T-cell (primary cell): ENCODE data around the gene IRF2. TPM values are rescaled to one million over a fixed set of nuclear protein-coding genes. Genes with fewer than 3 reads are reported as not detected.
A peak's percentile ranks its signal among the peaks of the same experiment; 100 is the strongest.

Source experiments
- ATAC-seq, 4 experiments: fragments of 200-7000 bp in 3 of 4; fragments of 150-1000 bp in 1 of 4; cut with Tn5 transposase; replicated peaks in 1 of 4; 1 replicate in 3 of 4; 2 replicates in 1 of 4; pipeline ENCODE4 v1.10.0; 2021; ENCODE audit warnings: moderate library complexity in 3 of 4, mild to moderate bottlenecking in 2 of 4, moderate number of reproducible peaks in 1 of 4
- CTCF ChIA-PET, 2 donors: fragments of 300-600 bp; sonication (Branson Sonifier 250); formaldehyde crosslinking; loops; one replicate each; lab custom pipeline; 2022; ENCODE audit warnings: antibody characterized with exemption in 2 of 2; lab: Charles Lee
- POLR2A ChIA-PET, 2 donors: fragments of 300-600 bp; sonication (Branson Sonifier 250); formaldehyde crosslinking; loops; one replicate each; lab custom pipeline; 2022; ENCODE audit warnings: antibody characterized with exemption in 2 of 2; lab: Charles Lee
- DNase-seq, 35 experiments: peaks; one replicate each; pipeline versions ENCODE4 v3.0.0 to v3.0.0-alpha.2; 2013 to 2023
- H3K27ac ChIP-seq: one replicate; pipeline ENCODE4 v1.5.1; 2013; ENCODE audit warnings: low read length
- H3K27me3 ChIP-seq, 2 experiments: replicated peaks in 1 of 2; 1 replicate in 1 of 2; 2 replicates in 1 of 2; pipeline versions ENCODE4 v1.6.1 to v1.7.0; 2013; ENCODE audit warnings: low read length in 1 of 2, mixed read lengths in 1 of 2; ENCODE audit not compliant: control insufficient read depth in 2 of 2, insufficient read depth in 2 of 2; ENCODE audit errors: extremely low read depth in 1 of 2
- H3K36me3 ChIP-seq, 2 donors: 1 replicate in 1 of 2; 2 replicates in 1 of 2; pipeline versions ENCODE4 v1.6.1 to v1.7.0; 2013; ENCODE audit warnings: low read length in 1 of 2; ENCODE audit not compliant: control insufficient read depth in 2 of 2, insufficient read depth in 1 of 2; ENCODE audit errors: extremely low read depth in 1 of 2
- H3K4me1 ChIP-seq, 2 experiments: 1 replicate in 1 of 2; 2 replicates in 1 of 2; pipeline versions ENCODE4 v1.6.1 to v1.7.0; 2013; ENCODE audit warnings: low read length in 2 of 2, mixed read lengths in 1 of 2; ENCODE audit not compliant: insufficient read depth in 2 of 2, control insufficient read depth in 1 of 2; ENCODE audit errors: extremely low read depth in 1 of 2
- H3K4me3 ChIP-seq, 2 donors: 1 replicate in 1 of 2; 2 replicates in 1 of 2; pipeline versions ENCODE4 v1.5.1 to v1.7.0; 2013; ENCODE audit warnings: mild to moderate bottlenecking in 2 of 2, low read length in 1 of 2, moderate library complexity in 1 of 2; ENCODE audit not compliant: control insufficient read depth in 1 of 2; ENCODE audit errors: extremely low read depth in 1 of 2
- H3K9me3 ChIP-seq: 2 replicates; pipeline ENCODE4 v1.7.0; 2013
- H3K27ac Mint-ChIP-seq, 2 donors: one replicate each; pipeline ENCODE4 v1.8.0; 2020 to 2021; ENCODE audit warnings: mild to moderate bottlenecking in 2 of 2, mixed read lengths in 2 of 2
- H3K27me3 Mint-ChIP-seq, 2 donors: one replicate each; pipeline ENCODE4 v1.8.0; 2021 to 2022; ENCODE audit warnings: mixed read lengths in 2 of 2
- H3K36me3 Mint-ChIP-seq: one replicate; pipeline ENCODE4 v1.8.0; 2021; ENCODE audit warnings: mixed read lengths
- H3K4me1 Mint-ChIP-seq, 3 donors: one replicate each; pipeline ENCODE4 v1.8.0; 2020 to 2022; ENCODE audit warnings: mixed read lengths in 3 of 3, mild to moderate bottlenecking in 1 of 3
- H3K4me3 Mint-ChIP-seq, 3 donors: one replicate each; pipeline ENCODE4 v1.8.0; 2020 to 2022; ENCODE audit warnings: mild to moderate bottlenecking in 3 of 3, mixed read lengths in 3 of 3, moderate library complexity in 3 of 3
- H3K9me3 Mint-ChIP-seq, 3 donors: one replicate each; pipeline ENCODE4 v1.8.0; 2020 to 2022; ENCODE audit warnings: mixed read lengths in 3 of 3
- whole genome bisulfite sequencing: methylation state at CpG from one replicate; pipeline ENCODE4 v1.1.5; 2013; ENCODE audit warnings: missing lambda C conversion rate; ENCODE audit not compliant: insufficient coverage; 5-methylcytosine and 5-hydroxymethylcytosine counted together
- total RNA-seq, 35 experiments: library from RNA in 6 of 35; stranded (reverse) in 6 of 35; fragments of 120-200 nt in 1 of 35; gene quantifications; one replicate each; pipeline versions ENCODE4 v1.2.1 to v1.2.4 and lab custom pipeline; 2013 to 2026

The IRF2 gene
- total RNA-seq, 5 donors from 2014 or later (not counting 1 experiment from before 2014, with no cell fraction given), result 45.5 to 73.4 (median 59.1) TPM

- Histone ChIP-seq H3K27ac (no peak overlapping the region), H3K4me1 (peaks cover 0 to 4% of the 10 kb centered on the region in 2 experiments), H3K27me3 (no peaks in the 10 kb centered on the region), H3K36me3 (peaks cover 19 to 90% of the 10 kb centered on the region in 2 donors), H3K4me3 (no peak overlapping the region), H3K9me3 (no peaks in the 10 kb centered on the region)
- CTCF ChIA-PET, result interaction anchor here in 1 of 2 donors (0.9 kb wide), 1 partner anchor 10 kb away, joined by 3 read pairs; no protein-coding TSS in a partner anchor
- POLR2A ChIA-PET, result no interaction called here
- Mint-ChIP-seq H3K36me3 (peaks cover 79% of the 10 kb centered on the region), H3K9me3 (no peaks in the 10 kb centered on the region), H3K4me1 (peaks cover 14 to 25% (median 22%) of the 10 kb centered on the region in 3 donors), H3K4me3 (no peak overlapping the region), H3K27me3 (no peaks in the 10 kb centered on the region), H3K27ac (no peak overlapping the region)
- 83% methylated on average over 6 of the region's 14 CpGs for WGBS
- DNase-seq, result no peak
- ATAC-seq, result no peak
Measured at GRCh38 chr4:184402740-184403383, 71.5 kb downstream of the IRF2 start.

GRCh38 chr4:184402239-184402638 lies 72.1 kb downstream of the IRF2 start:
- Mint-ChIP-seq H3K9me3 (no peaks in the 10 kb centered on the region), H3K4me1 (peaks cover 15 to 23% (median 20%) of the 10 kb centered on the region in 3 donors), H3K4me3 (no peak overlapping the region), H3K36me3 (peaks cover 78% of the 10 kb centered on the region), H3K27ac (peak overlapping the region in 1 of 2 donors; percentile 36), H3K27me3 (no peaks in the 10 kb centered on the region)
- Histone ChIP-seq H3K27ac (no peak overlapping the region), H3K36me3 (peaks cover 22 to 90% of the 10 kb centered on the region in 2 donors), H3K27me3 (no peaks in the 10 kb centered on the region), H3K4me1 (no peaks in the 10 kb centered on the region), H3K9me3 (no peaks in the 10 kb centered on the region), H3K4me3 (no peak overlapping the region)
- CTCF ChIA-PET, result interaction anchor here in 1 of 2 donors (0.9 kb wide), 1 partner anchor 11 kb away, joined by 3 read pairs; no protein-coding TSS in a partner anchor
- DNase-seq (no peak), ATAC-seq (no peak)
- 98% methylated on average over 8 of the region's 12 CpGs for WGBS
- POLR2A ChIA-PET, result no interaction called here

- H3K27ac Mint-ChIP-seq, result peak overlapping the region in 1 of 2 donors; percentile 58
- H3K4me1 ChIP-seq, result no peaks in the 10 kb centered on the region
- DNase-seq (no peak), ATAC-seq (no peak)
- WGBS, result 92% methylated on average over 6 of the region's 13 CpGs
- H3K36me3 ChIP-seq, result peaks cover 26 to 90% of the 10 kb centered on the region in 2 donors
- no peaks in the 10 kb centered on the region for H3K9me3 Mint-ChIP-seq
- CTCF ChIA-PET, result no interaction called here
- POLR2A ChIA-PET, result no interaction called here
- peaks cover 80% of the 10 kb centered on the region for H3K36me3 Mint-ChIP-seq
- no peak overlapping the region for H3K4me3 ChIP-seq
- no peaks in the 10 kb centered on the region for H3K27me3 ChIP-seq
- no peak overlapping the region for H3K4me3 Mint-ChIP-seq
- H3K27me3 Mint-ChIP-seq, result no peaks in the 10 kb centered on the region
- peaks cover 13 to 25% (median 20%) of the 10 kb centered on the region in 3 donors for H3K4me1 Mint-ChIP-seq
- no peaks in the 10 kb centered on the region for H3K9me3 ChIP-seq
- H3K27ac ChIP-seq, result no peak overlapping the region
Measured at GRCh38 chr4:184401397-184402171, 72.8 kb downstream of the IRF2 start.

- H3K36me3 Mint-ChIP-seq, result peaks cover 81% of the 10 kb centered on the region
- ATAC-seq, result no peak
- H3K4me1 ChIP-seq, result no peaks in the 10 kb centered on the region
- POLR2A ChIA-PET, result no interaction called here
- no peaks in the 10 kb centered on the region for H3K9me3 Mint-ChIP-seq
- DNase-seq, result no peak
- peak overlapping the region in 1 of 2 donors; percentile 58 for H3K27ac Mint-ChIP-seq
- no peak overlapping the region for H3K27ac ChIP-seq
- H3K4me1 Mint-ChIP-seq, result peaks cover 15 to 29% (median 20%) of the 10 kb centered on the region in 3 donors
- H3K27me3 Mint-ChIP-seq, result no peaks in the 10 kb centered on the region
- H3K9me3 ChIP-seq, result no peaks in the 10 kb centered on the region
- no peak overlapping the region for H3K4me3 ChIP-seq
- 100% methylated on average over 2 of the region's 8 CpGs for WGBS
- no peak overlapping the region for H3K4me3 Mint-ChIP-seq
- peaks cover 30 to 93% of the 10 kb centered on the region in 2 donors for H3K36me3 ChIP-seq
- CTCF ChIA-PET, result no interaction called here
- no peaks in the 10 kb centered on the region for H3K27me3 ChIP-seq
Measured at GRCh38 chr4:184400891-184401290, 73.5 kb downstream of the IRF2 start.

- peak overlapping the region; percentile 4 to 19 for H3K27ac Mint-ChIP-seq
- H3K36me3 ChIP-seq, result peaks cover 31 to 93% of the 10 kb centered on the region in 2 donors
- H3K27me3 Mint-ChIP-seq, result no peaks in the 10 kb centered on the region
Measured at GRCh38 chr4:184400375-184400870, 73.9 kb downstream of the IRF2 start.

GRCh38 chr4:184399512-184399908 lies 74.8 kb downstream of the IRF2 start:
- ChIA-PET POLR2A (no interaction called here), CTCF (interaction anchor here in 1 of 2 donors (1.3 kb wide), 1 partner anchor 135 kb away, joined by 3 read pairs; no protein-coding TSS in a partner anchor)
- Mint-ChIP-seq H3K36me3 (peaks cover 75% of the 10 kb centered on the region), H3K4me3 (no peak overlapping the region), H3K27ac (no peak overlapping the region), H3K4me1 (peaks cover 10 to 33% (median 14%) of the 10 kb centered on the region in 3 donors), H3K27me3 (no peaks in the 10 kb centered on the region), H3K9me3 (no peaks in the 10 kb centered on the region)
- no peak for DNase-seq
- no peak for ATAC-seq
- no peak overlapping the region for H3K4me3 ChIP-seq
- H3K36me3 ChIP-seq, result peaks cover 31 to 93% of the 10 kb centered on the region in 2 donors
- 100% methylated on average over 2 of the region's 3 CpGs for WGBS
- H3K27me3 ChIP-seq, result no peaks in the 10 kb centered on the region
- H3K27ac ChIP-seq, result no peak overlapping the region
- H3K9me3 ChIP-seq, result no peaks in the 10 kb centered on the region
- H3K4me1 ChIP-seq, result no peaks in the 10 kb centered on the region

More at GRCh38 chr4:184400375-184400870, 73.9 kb downstream of the IRF2 start:
- Mint-ChIP-seq H3K4me3 (no peak overlapping the region), H3K36me3 (peaks cover 78% of the 10 kb centered on the region), H3K9me3 (no peaks in the 10 kb centered on the region), H3K4me1 (peaks cover 13 to 32% (median 18%) of the 10 kb centered on the region in 3 donors)
- H3K4me1 ChIP-seq, result no peaks in the 10 kb centered on the region
- no peak for DNase-seq
- no peaks in the 10 kb centered on the region for H3K9me3 ChIP-seq
- WGBS, result no CpG with 5 or more reads among the region's 7 CpGs
- no peaks in the 10 kb centered on the region for H3K27me3 ChIP-seq
- ChIA-PET POLR2A (no interaction called here), CTCF (no interaction called here)
- H3K4me3 ChIP-seq, result no peak overlapping the region
- no peak overlapping the region for H3K27ac ChIP-seq
- no peak for ATAC-seq
